Gastrocnemius medialis (tissue), 4 donors: ENCODE measurements around the gene SNAPC2. TPM values are rescaled to one million over a fixed set of nuclear protein-coding genes. Genes with fewer than 3 reads are reported as not detected.

Experiments
- ATAC-seq, 2 donors: fragments of 150-250 bp; one replicate each; pipeline ENCODE4 v1.9.1; 2016
- DNase-seq, 2 donors: peaks; one replicate each; pipeline ENCODE4 v3.0.0-alpha.2; 2019
- H3K27ac ChIP-seq, 4 donors: fragments of 200-600 bp; sonication (generic); 1 replicate in 1 of 4; 2 replicates in 3 of 4; pipeline ENCODE4 v1.5.1; 2016 to 2018; ENCODE audit warnings: mild to moderate bottlenecking in 2 of 4, moderate library complexity in 1 of 4
- H3K27me3 ChIP-seq, 3 donors: fragments of 200-600 bp; sonication (generic) in 2 of 3; 1 replicate in 1 of 3; 2 replicates in 2 of 3; pipeline versions ENCODE4 v1.5.1 to v1.6.0; 2016 to 2019; ENCODE audit warnings: mild to moderate bottlenecking in 1 of 3, moderate library complexity in 1 of 3
- H3K36me3 ChIP-seq, 2 donors: fragments of 200-600 bp; sonication (generic) in 1 of 2; one replicate each; pipeline ENCODE4 v1.5.1; 2017 to 2018
- H3K4me1 ChIP-seq, 2 donors: fragments of 200-600 bp; sonication (generic) in 1 of 2; one replicate each; pipeline ENCODE4 v1.5.1; 2016 to 2017; ENCODE audit warnings: mild to moderate bottlenecking in 2 of 2
- H3K4me3 ChIP-seq, 4 donors: fragments of 200-600 bp; sonication (generic) in 3 of 4; 1 replicate in 1 of 4; 2 replicates in 3 of 4; pipeline ENCODE4 v1.5.1; 2016 to 2019; ENCODE audit warnings: mild to moderate bottlenecking in 2 of 4
- H3K9me3 ChIP-seq, 3 donors: fragments of 200-600 bp; sonication (generic) in 2 of 3; 1 replicate in 1 of 3; 2 replicates in 2 of 3; pipeline ENCODE4 v1.5.1; 2016 to 2019
- POLR2A ChIP-seq, 2 donors: fragments of 450-650 bp; IDR thresholded peaks; one replicate each; pipeline ENCODE4 v1.6.1; 2017; ENCODE audit warnings: antibody characterized with exemption in 2 of 2, mild to moderate bottlenecking in 2 of 2, moderate library complexity in 2 of 2
- in situ Hi-C, 4 donors: fragments of 200-750 bp; cut with MboI; loops; one replicate each; pipeline versions ENCODE4 v1.15.0 to v1.8.0; 2017; ENCODE audit warnings: low sequenced_read_pairs in 4 of 4
- intact Hi-C: fragments of 100-400 bp; cut with DNase I; formaldehyde crosslinking; loops from one replicate; pipeline ENCODE4 v1.15.1; 2023; ENCODE audit warnings: low total_unique reads
- total RNA-seq, 4 donors: library from RNA; depleted of rRNA; stranded (reverse); fragments of >200 nt; gene quantifications; one replicate each; pipeline versions ENCODE4 v1.1.0 to v1.2.3, GENCODE V29; 2016
- TF ChIP-seq, protein P1 (sequence below), 5 experiments: fragments of 450-650 bp in 3 of 5; fragments of 200-600 bp in 2 of 5; sonication (generic) in 2 of 5; IDR thresholded peaks in 4 of 5; conservative IDR thresholded peaks in 1 of 5; 1 replicate in 4 of 5; 2 replicates in 1 of 5; pipeline ENCODE4 v1.5.1; 2016 to 2019; ENCODE audit warnings: antibody characterized with exemption in 5 of 5, mild to moderate bottlenecking in 3 of 5, moderate library complexity in 3 of 5

The SNAPC2 gene
- total RNA-seq, 4 donors from 2014 or later = 4.6 to 10.9 (median 7.1) TPM

DNA sequence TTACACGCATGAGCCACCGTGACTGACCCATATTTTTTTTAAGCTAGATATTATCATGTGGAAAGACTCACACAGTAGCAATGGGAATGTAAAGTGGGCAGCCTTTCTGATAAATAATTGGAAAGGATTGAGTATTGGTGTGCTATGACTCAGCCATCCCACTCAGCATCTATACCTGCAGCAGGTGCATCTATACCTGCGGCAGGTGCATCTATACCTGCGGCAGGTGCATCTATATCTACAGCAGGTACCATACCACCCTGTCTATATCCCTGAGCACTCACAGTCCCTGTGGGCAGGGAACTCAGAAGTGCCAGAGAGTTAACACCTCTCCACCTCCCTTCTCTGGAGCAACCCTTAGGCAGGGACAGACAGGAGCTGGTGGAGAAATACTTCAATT is 37.0 kb upstream of the SNAPC2 start:
- ATAC-seq (no peak), DNase-seq (no peak)
- Histone ChIP-seq H3K36me3 (no peaks in the 10 kb centered on the region), H3K9me3 (no peaks in the 10 kb centered on the region), H3K4me1 (no peaks in the 10 kb centered on the region), H3K27ac (no peak overlapping the region), H3K4me3 (no peak overlapping the region), H3K27me3 (peaks cover 2 to 10% (median 8%) of the 10 kb centered on the region in 3 donors)
- in situ Hi-C loops = no loop called here
- intact Hi-C loops = no loop called here
- TF ChIP-seq, protein P1, sequence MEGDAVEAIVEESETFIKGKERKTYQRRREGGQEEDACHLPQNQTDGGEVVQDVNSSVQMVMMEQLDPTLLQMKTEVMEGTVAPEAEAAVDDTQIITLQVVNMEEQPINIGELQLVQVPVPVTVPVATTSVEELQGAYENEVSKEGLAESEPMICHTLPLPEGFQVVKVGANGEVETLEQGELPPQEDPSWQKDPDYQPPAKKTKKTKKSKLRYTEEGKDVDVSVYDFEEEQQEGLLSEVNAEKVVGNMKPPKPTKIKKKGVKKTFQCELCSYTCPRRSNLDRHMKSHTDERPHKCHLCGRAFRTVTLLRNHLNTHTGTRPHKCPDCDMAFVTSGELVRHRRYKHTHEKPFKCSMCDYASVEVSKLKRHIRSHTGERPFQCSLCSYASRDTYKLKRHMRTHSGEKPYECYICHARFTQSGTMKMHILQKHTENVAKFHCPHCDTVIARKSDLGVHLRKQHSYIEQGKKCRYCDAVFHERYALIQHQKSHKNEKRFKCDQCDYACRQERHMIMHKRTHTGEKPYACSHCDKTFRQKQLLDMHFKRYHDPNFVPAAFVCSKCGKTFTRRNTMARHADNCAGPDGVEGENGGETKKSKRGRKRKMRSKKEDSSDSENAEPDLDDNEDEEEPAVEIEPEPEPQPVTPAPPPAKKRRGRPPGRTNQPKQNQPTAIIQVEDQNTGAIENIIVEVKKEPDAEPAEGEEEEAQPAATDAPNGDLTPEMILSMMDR (IDR thresholded peaks at IDR 0.05 in 4 of 5, conservative IDR thresholded peaks at IDR 0.05 in 1 of 5) = no peak
- no peak for TF ChIP-seq POLR2A (IDR thresholded peaks at IDR 0.05)

DNA sequence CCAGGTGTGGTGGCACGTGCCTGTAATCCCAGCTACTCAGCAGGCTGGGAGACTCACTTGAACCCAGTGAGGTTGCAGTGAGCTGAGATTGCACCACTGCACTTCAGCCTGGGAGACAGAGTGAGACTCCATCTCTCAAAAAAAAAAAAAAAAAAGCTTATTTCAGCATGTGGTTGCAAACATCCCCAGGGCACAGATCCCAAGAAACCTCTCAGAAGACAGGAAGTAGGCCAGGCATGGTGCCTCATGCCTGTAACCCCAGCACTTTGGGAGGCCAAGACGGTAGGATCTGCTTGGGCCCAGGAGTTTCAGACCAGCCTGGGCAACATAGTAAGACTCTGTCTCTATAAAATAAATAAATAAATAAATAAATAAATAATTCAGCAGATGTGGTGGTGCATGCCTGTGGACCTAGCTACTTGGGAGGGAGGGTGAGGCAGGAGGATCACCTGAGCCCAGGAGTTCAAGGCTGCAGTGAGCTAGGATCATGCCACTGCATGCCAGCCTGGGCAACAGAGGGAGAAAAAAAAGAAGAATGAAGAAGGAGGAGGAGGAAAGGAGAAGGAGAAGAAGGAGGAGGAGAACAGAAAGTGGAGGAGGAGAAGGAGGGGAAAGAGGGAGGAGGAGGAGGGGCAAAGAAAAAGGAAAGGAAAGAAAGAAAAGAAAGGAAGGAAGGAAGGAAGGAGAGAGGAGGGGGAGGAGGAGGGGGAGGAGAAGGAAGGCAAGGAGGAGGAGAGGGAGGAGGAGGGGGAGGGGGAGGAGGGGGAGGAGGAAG is 36.2 kb upstream of the SNAPC2 start:
- no peak for TF ChIP-seq POLR2A (IDR thresholded peaks at IDR 0.05)
- TF ChIP-seq, protein P1 (IDR thresholded peaks at IDR 0.05 in 4 of 5, conservative IDR thresholded peaks at IDR 0.05 in 1 of 5) = no peak
- in situ Hi-C loops (no loop called here), intact Hi-C loops (no loop called here)
- H3K27ac ChIP-seq = no peak overlapping the region
- H3K4me1 ChIP-seq = no peaks in the 10 kb centered on the region
- ATAC-seq (no peak), DNase-seq (no peak)
- H3K27me3 ChIP-seq = peaks cover 11 to 19% (median 17%) of the 10 kb centered on the region in 3 donors
- no peak overlapping the region for H3K4me3 ChIP-seq
- no peaks in the 10 kb centered on the region for H3K9me3 ChIP-seq
- no peaks in the 10 kb centered on the region for H3K36me3 ChIP-seq

DNA sequence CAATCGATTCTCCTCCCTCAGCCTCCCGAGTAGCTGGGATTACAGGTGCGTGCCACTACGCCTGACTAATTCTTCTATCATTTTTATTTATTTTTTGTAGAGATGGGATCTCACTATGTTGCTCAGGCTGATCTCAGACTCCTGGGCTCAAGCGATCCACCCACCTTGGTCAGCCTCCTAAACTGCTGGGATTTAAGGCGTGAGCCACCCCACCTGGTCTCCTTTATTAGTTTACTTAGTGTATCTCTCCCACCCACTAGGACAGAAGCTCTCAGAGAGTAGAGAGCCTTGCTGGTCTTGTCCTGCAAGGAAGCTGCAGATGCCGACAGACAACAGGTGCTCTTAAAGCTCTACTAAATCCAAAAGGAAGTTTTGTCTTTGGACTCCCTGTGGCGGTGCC is 34.3 kb upstream of the SNAPC2 start:
- no peak for ATAC-seq
- Histone ChIP-seq H3K27me3 (peaks cover 11 to 22% (median 20%) of the 10 kb centered on the region in 3 donors), H3K27ac (no peak overlapping the region), H3K4me3 (no peak overlapping the region), H3K4me1 (no peaks in the 10 kb centered on the region), H3K9me3 (no peaks in the 10 kb centered on the region), H3K36me3 (no peaks in the 10 kb centered on the region)
- TF ChIP-seq POLR2A (IDR thresholded peaks at IDR 0.05) = no peak
- no peak for DNase-seq
- in situ Hi-C loops = no loop called here
- intact Hi-C loops = no loop called here

DNA sequence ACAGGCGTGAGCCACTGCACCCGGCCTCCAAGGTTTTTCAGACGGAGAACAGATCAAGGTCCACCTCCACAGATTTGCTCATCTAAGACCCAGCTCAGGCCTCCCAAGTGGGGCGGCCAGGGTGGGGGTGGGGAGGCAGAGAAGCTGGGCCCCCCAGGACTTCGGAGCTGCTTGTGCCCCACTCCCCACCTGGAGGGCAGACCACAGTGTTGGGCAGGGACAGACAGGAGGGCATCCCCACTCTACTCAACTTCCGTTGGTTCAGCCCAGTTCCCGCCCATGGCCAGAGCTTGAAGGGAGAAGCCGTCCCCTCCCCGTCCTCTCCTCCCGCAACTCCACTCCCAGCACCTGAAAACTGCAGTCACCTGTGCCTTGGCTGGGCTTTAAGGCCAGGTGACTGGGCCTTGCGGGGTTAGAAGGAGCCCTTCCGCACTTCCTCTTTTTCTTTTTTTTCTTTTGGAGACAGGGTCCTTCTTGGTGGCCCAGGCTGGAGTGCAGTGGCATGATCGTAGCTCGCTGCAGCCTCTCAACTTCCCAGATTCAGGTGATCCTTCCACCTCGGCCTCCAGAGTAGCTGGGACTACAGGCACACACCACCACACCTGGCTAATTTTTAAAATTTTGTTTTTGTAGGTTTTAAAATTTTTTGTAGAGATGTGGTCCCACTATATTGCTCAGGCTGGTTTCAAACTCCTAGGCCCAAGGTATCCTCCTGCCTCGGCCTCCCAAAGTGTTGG is 32.6 kb upstream of the SNAPC2 start:
- no peak for DNase-seq

More for the DNA sequence above, 32.6 kb upstream of the SNAPC2 start:
- peaks cover 15 to 28% (median 20%) of the 10 kb centered on the region in 3 donors for H3K27me3 ChIP-seq
- no peak overlapping the region for H3K27ac ChIP-seq
- H3K9me3 ChIP-seq = no peaks in the 10 kb centered on the region
- intact Hi-C loops (no loop called here), in situ Hi-C loops (no loop called here)
- TF ChIP-seq, protein P1 (IDR thresholded peaks at IDR 0.05 in 4 of 5, conservative IDR thresholded peaks at IDR 0.05 in 1 of 5) = no peak
- no peak for TF ChIP-seq POLR2A (IDR thresholded peaks at IDR 0.05)
- no peaks in the 10 kb centered on the region for H3K4me1 ChIP-seq
- H3K36me3 ChIP-seq = no peaks in the 10 kb centered on the region
- no peak for ATAC-seq
- no peak overlapping the region for H3K4me3 ChIP-seq
